Neutrophil (primary cell): ENCODE measurements around the gene USP17L30.
"Not testable (repeated sequence)": the region's sequence is repeated elsewhere in the genome, so short reads cannot be mapped to it uniquely, and the experiment has no call there.

Source experiments
- H3K27ac ChIP-seq: fragments of 200-600 bp; sonication (generic); 2 replicates; pipeline ENCODE4 v1.5.1; 2016; ENCODE audit warnings: mild to moderate bottlenecking, moderate library complexity
- H3K27me3 ChIP-seq: fragments of 200-600 bp; sonication (generic); 2 replicates; pipeline ENCODE4 v1.6.0; 2016; ENCODE audit warnings: mild to moderate bottlenecking
- H3K36me3 ChIP-seq: fragments of 200-600 bp; sonication (generic); 2 replicates; pipeline ENCODE4 v1.5.1; 2017
- H3K4me1 ChIP-seq, 2 experiments: fragments of 200-600 bp in 1 of 2; sonication (generic) in 1 of 2; 1 replicate in 1 of 2; 2 replicates in 1 of 2; pipeline versions ENCODE4 v1.5.1 to v1.6.1; 2013 to 2016; ENCODE audit warnings: low read depth in 1 of 2, low read length in 1 of 2, mild to moderate bottlenecking in 1 of 2, moderate library complexity in 1 of 2; ENCODE audit not compliant: control insufficient read depth in 1 of 2, insufficient read depth in 1 of 2
- H3K4me3 ChIP-seq, 2 experiments: fragments of 200-600 bp in 1 of 2; sonication (generic) in 1 of 2; 1 replicate in 1 of 2; 2 replicates in 1 of 2; pipeline ENCODE4 v1.5.1; 2013 to 2016; ENCODE audit warnings: low read depth in 1 of 2, low read length in 1 of 2, mild to moderate bottlenecking in 1 of 2, moderate library complexity in 1 of 2
- H3K9me3 ChIP-seq: fragments of 200-600 bp; sonication (generic); 2 replicates; pipeline ENCODE4 v1.5.1; 2016
- TF ChIP-seq, protein P1 (sequence below): fragments of 200-600 bp; sonication (generic); IDR thresholded peaks from 2 replicates; pipeline ENCODE4 v1.5.1; 2016; ENCODE audit warnings: antibody characterized with exemption

Gene USP17L30

DNA sequence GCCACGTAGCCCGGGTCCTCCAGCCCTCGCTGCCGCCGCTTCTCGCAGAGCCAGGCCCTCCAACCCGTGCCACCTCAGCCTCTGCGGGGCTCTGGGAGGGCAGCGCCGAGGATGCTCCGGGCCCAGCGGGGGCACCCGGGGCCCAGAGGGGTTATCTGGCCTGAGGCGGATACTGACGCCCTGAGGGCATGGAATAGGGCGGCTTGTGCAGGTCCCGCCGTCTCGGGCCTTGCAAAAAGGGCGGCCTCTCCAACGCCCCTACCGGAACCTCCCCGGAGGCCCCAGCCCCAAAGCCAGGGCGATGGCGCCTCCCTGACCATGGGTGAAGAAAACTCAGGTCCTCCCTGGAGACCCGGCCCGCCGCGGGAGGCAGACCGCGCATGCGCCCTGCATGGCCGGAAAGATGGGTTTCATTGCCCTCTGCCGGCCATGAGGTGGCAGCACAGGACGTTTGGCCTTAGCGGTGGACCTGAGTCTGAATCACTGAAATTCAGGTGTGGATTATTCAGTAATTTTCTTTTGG lies 18.1 kb downstream of the USP17L30 start:
- not testable (repeated sequence) for H3K27ac ChIP-seq, H3K27me3 ChIP-seq, H3K36me3 ChIP-seq, H3K9me3 ChIP-seq, H3K4me1 ChIP-seq
- H3K4me3 ChIP-seq = peak overlapping the region in 1 of 2 experiments; percentile 41
- TF ChIP-seq, protein P1, sequence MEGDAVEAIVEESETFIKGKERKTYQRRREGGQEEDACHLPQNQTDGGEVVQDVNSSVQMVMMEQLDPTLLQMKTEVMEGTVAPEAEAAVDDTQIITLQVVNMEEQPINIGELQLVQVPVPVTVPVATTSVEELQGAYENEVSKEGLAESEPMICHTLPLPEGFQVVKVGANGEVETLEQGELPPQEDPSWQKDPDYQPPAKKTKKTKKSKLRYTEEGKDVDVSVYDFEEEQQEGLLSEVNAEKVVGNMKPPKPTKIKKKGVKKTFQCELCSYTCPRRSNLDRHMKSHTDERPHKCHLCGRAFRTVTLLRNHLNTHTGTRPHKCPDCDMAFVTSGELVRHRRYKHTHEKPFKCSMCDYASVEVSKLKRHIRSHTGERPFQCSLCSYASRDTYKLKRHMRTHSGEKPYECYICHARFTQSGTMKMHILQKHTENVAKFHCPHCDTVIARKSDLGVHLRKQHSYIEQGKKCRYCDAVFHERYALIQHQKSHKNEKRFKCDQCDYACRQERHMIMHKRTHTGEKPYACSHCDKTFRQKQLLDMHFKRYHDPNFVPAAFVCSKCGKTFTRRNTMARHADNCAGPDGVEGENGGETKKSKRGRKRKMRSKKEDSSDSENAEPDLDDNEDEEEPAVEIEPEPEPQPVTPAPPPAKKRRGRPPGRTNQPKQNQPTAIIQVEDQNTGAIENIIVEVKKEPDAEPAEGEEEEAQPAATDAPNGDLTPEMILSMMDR = peak; percentile 55

DNA sequence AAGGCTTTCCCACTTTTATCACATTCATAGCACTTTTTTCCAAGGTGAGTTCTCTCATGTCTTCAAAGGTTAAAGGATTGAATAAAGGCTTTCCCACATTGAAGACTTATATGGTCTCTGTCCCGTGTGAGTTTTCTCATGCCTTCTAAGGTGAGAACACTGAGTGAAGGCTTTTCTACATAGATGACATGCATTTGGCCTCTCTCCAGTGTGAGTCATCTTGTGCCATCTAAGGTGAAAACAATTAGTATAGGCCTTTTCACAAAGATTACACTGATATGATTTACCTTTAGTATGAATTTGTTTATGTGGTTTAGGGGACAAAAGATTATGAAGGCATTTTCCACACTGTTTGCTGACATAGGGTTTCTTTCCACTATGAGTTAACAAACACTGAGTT lies 21.2 kb downstream of the USP17L30 start:
- Histone ChIP-seq H3K27me3 (no peaks in the 10 kb centered on the region), H3K9me3 (no peaks in the 10 kb centered on the region), H3K36me3 (no peaks in the 10 kb centered on the region), H3K4me1 (peaks cover 0 to 4% of the 10 kb centered on the region in 2 experiments), H3K4me3 (no peak overlapping the region), H3K27ac (no peak overlapping the region)
- TF ChIP-seq, protein P1 = no peak

DNA sequence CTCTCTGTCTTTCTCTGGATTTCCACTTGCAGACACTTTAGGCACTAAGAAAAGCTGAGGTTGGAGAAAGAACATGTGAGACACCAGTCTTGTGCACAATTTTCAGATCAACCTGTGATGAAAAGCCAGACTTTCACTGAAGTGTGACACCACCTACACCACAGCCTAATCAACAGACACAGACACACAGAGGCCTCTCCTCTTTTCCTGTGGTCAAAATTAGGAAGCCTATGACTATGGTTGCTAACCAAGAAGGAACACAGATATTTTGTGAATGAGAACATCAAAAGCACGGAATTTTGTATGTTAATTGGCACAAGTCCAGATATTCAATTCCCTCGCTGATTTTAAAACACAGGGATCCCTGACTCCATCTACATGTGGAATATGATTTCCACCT lies 26.1 kb downstream of the USP17L30 start:
- H3K27ac ChIP-seq, H3K4me1 ChIP-seq, H3K27me3 ChIP-seq, H3K9me3 ChIP-seq, H3K4me3 ChIP-seq, H3K36me3 ChIP-seq: not testable (repeated sequence)

DNA sequence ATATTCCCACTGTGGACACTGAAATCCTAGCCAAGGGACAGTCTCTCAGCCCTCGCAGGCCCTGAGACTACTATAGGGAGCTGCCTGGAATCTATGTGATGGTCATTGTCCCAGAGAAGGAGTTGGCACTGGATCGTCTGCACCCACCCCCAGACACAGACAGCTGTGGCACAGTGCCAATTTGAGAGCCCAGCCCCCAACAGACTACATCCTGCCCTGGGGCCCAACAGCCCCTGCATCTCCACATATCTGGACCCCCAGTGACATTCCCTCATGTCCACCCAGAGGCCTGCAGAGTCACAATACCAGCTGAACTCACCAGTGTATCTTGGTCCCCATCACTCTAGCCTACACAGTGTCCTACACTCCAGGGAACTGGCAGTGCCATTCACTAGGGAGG lies 42.8 kb downstream of the USP17L30 start:
- not testable (repeated sequence) for H3K27me3 ChIP-seq, H3K4me1 ChIP-seq, H3K9me3 ChIP-seq, H3K36me3 ChIP-seq, H3K27ac ChIP-seq, H3K4me3 ChIP-seq

DNA sequence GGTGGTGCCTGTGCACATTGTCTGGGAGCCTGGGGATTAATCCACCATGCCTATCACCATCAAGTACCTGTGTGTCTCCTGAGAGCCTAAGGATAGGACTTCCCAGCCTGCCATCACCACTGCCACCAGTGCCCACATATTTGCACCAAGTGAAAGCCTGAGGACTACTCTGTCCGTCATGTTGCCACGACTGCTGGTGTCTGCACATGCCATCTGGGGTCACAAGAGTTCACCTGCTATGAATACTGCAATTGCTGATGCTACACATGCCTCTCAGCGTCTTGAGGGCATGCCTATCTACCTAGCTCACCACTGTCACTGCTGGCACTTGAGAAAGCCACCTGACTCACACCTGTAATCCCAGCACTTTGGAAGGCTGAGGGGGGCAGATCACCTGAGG lies 43.6 kb downstream of the USP17L30 start:
- not testable (repeated sequence) for H3K27ac ChIP-seq, H3K4me3 ChIP-seq, H3K27me3 ChIP-seq, H3K4me1 ChIP-seq, H3K9me3 ChIP-seq, H3K36me3 ChIP-seq

DNA sequence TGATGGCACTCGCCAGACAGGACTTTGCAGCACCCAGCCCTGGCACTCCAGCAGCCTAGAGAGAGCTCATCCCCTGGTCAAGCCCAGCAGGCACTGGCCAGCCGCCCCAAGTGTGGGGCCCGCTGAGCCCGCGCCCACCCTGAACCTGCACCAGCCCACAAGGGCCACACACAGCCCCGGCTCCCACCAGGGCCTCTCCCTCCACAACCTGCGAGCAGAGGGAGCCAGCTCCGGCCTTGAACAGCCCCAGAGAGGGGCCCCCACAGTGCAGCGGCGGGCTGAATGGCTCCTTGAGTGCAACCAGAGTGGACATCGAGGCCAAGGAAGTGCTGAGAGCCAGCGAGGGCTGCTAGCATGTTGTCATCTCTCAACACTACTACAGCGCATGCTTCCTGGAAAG lies 46.9 kb downstream of the USP17L30 start:
- no peaks in the 10 kb centered on the region for H3K9me3 ChIP-seq
- H3K36me3 ChIP-seq = no peaks in the 10 kb centered on the region
- no peak overlapping the region for H3K4me3 ChIP-seq
- H3K27ac ChIP-seq = no peak overlapping the region
- TF ChIP-seq, protein P1 = no peak
- H3K27me3 ChIP-seq = no peaks in the 10 kb centered on the region
- no peaks in the 10 kb centered on the region for H3K4me1 ChIP-seq
